GM18870 (cell line): ENCODE results near the gene CD83.
"Not testable (repeated sequence)": the region's sequence is repeated elsewhere in the genome, so short reads cannot be mapped to it uniquely, and the experiment has no call there.

Experiments used
- ATAC-seq: cut with Tn5 transposase; IDR thresholded peaks from one replicate; pipeline ENCODE4 v1.9.1; 2021; ENCODE audit warnings: moderate library complexity; ENCODE audit not compliant: unreplicated experiment

The CD83 gene

GRCh38 chr6:14117158-14118090 is at the start of gene CD83:
Gene CD83, plus strand, starts transcription at chr6:14117772. Its CDS starts 40 bp downstream, at chr6:14117812.
- no peak for ATAC-seq

GRCh38 chr6:14068133-14068532 is 49.4 kb upstream of the CD83 start:
- no peak for ATAC-seq

- ATAC-seq, result no peak
Measured at GRCh38 chr6:14068623-14069022, 48.9 kb upstream of the CD83 start.

GRCh38 chr6:14070457-14070856 is 47.1 kb upstream of the CD83 start:
- ATAC-seq, result no peak

GRCh38 chr6:14072084-14072483 is 45.5 kb upstream of the CD83 start:
- no peak for ATAC-seq

- ATAC-seq, result not testable (repeated sequence)
Measured at GRCh38 chr6:14073561-14074354, 43.8 kb upstream of the CD83 start.

- no peak for ATAC-seq
Measured at GRCh38 chr6:14074476-14075094, 43.0 kb upstream of the CD83 start.

- peak; percentile 65 for ATAC-seq
Measured at GRCh38 chr6:14075095-14075503, 42.5 kb upstream of the CD83 start.

- no peak for ATAC-seq
Measured at GRCh38 chr6:14077193-14077867, 40.2 kb upstream of the CD83 start.

GRCh38 chr6:14079433-14079832 is 38.1 kb upstream of the CD83 start:
- ATAC-seq, result no peak

- no peak for ATAC-seq
Measured at GRCh38 chr6:14079971-14080370, 37.6 kb upstream of the CD83 start.

GRCh38 chr6:14081126-14081525 is 36.4 kb upstream of the CD83 start:
- no peak for ATAC-seq

GRCh38 chr6:14082771-14083170 is 34.8 kb upstream of the CD83 start:
- ATAC-seq, result no peak

GRCh38 chr6:14083262-14083661 is 34.3 kb upstream of the CD83 start:
- ATAC-seq, result no peak

- ATAC-seq, result no peak
Measured at GRCh38 chr6:14083751-14084150, 33.8 kb upstream of the CD83 start.

- ATAC-seq, result no peak
Measured at GRCh38 chr6:14084388-14084787, 33.2 kb upstream of the CD83 start.

GRCh38 chr6:14085176-14085787 is 32.3 kb upstream of the CD83 start:
- ATAC-seq, result no peak

- ATAC-seq, result no peak
Measured at GRCh38 chr6:14086701-14087100, 30.9 kb upstream of the CD83 start.

GRCh38 chr6:14088600-14089192 is 28.9 kb upstream of the CD83 start:
- ATAC-seq, result no peak

- no peak for ATAC-seq
Measured at GRCh38 chr6:14089224-14089623, 28.3 kb upstream of the CD83 start.
